Kidney (tissue), 14 donors: ENCODE data around the gene ARHGEF12. TPM values are rescaled to one million over a fixed set of nuclear protein-coding genes. Genes with fewer than 3 reads are reported as not detected.

Experiments used
- DNase-seq, 5 donors: peaks; one replicate each; pipeline ENCODE4 v3.0.0-alpha.2; 2013 to 2020
- FAIRE-seq: peaks from 2 replicates; lab custom pipeline; 2012; peaks lifted over from hg19 to GRCh38; lab: Jason Lieb, UNC
- H3K27ac ChIP-seq, 2 donors: one replicate each; pipeline ENCODE4 v1.7.0; 2013; ENCODE audit warnings: low read depth in 2 of 2, low read length in 2 of 2, inconsistent platforms in 1 of 2
- H3K27me3 ChIP-seq: one replicate; pipeline ENCODE4 v1.7.1; 2013; ENCODE audit warnings: low read length, inconsistent platforms; ENCODE audit not compliant: control insufficient read depth, insufficient read depth
- H3K36me3 ChIP-seq, 3 donors: one replicate each; pipeline versions ENCODE4 v1.7.0 to v1.7.1; 2013; ENCODE audit warnings: low read length in 3 of 3, control low read depth in 1 of 3, inconsistent platforms in 1 of 3; ENCODE audit not compliant: insufficient read depth in 3 of 3, control insufficient read depth in 2 of 3
- H3K4me1 ChIP-seq, 3 donors: one replicate each; pipeline versions ENCODE4 v1.7.0 to v1.7.1; 2013; ENCODE audit warnings: low read length in 3 of 3, inconsistent platforms in 1 of 3, low read depth in 1 of 3; ENCODE audit not compliant: control insufficient read depth in 2 of 3, insufficient read depth in 2 of 3
- H3K4me3 ChIP-seq, 3 donors: one replicate each; pipeline versions ENCODE4 v1.7.0 to v1.8.1; 2013; ENCODE audit warnings: low read length in 3 of 3, control low read depth in 1 of 3, inconsistent platforms in 1 of 3
- H3K9ac ChIP-seq, 3 donors: one replicate each; pipeline versions ENCODE4 v1.7.0 to v1.7.1; 2013; ENCODE audit warnings: low read length in 3 of 3, control low read depth in 1 of 3, inconsistent platforms in 1 of 3
- H3K9me3 ChIP-seq, 3 donors: one replicate each; pipeline versions ENCODE4 v1.7.0 to v1.7.1; 2013; ENCODE audit warnings: low read length in 3 of 3, control low read depth in 1 of 3, inconsistent platforms in 1 of 3; ENCODE audit not compliant: control insufficient read depth in 2 of 3, insufficient read depth in 1 of 3
- CTCF ChIP-seq: IDR thresholded peaks from 3 replicates; pipeline ENCODE4 v1.5.1; 2012; ENCODE audit warnings: mild to moderate bottlenecking, moderate library complexity, borderline replicate concordance; ENCODE audit not compliant: insufficient read depth; ENCODE audit errors: extremely low read depth
- intact Hi-C: fragments of 100-400 bp; cut with DNase I; formaldehyde crosslinking; loops from one replicate; pipeline ENCODE4 v1.11.1; 2022
- polyA plus RNA-seq: library from polyadenylated mRNA; stranded (reverse); fragments of 350-450 nt; fragmentation: Illumina TruSeq; extraction: RNeasy Lipid Tissue Mini Kit (QIAGEN cat#74804); gene quantifications from one replicate; pipeline ENCODE4 v1.2.3, GENCODE V29; 2014; ENCODE audit warnings: low read depth, low replicate concordance; ENCODE audit not compliant: insufficient read depth
- total RNA-seq: library from RNA; stranded (reverse); fragmentation: NEBNext Ultra II Directional; extraction: Animal tissue kit (Norgen Biotek cat#: 25700); gene quantifications from one replicate; pipeline ENCODE4 v1.2.1, GENCODE V29; 2021
- donor health status: control.
- donor health status: control.
- donor health status: control.
- donor health status: control.
- donor health status: control.
- donor health status: DM: yes; HTN: yes; CAD: no.
- donor health status: Normal renal cell carcinoma (clear cell type).

ARHGEF12 gene
- total and polyA plus RNA-seq, 2 donors from 2014 or later: 21.1 to 161 TPM

- TF ChIP-seq CTCF: no peak
- Histone ChIP-seq H3K4me3 (no peak overlapping the region), H3K27ac (no peak overlapping the region), H3K36me3 (no peaks in the 10 kb centered on the region), H3K9me3 (peaks cover 0 to 5% (median 0%) of the 10 kb centered on the region in 3 donors), H3K4me1 (peaks cover 0 to 7% (median 5%) of the 10 kb centered on the region in 3 donors), H3K9ac (no peak overlapping the region), H3K27me3 (no peaks in the 10 kb centered on the region)
- no peak for DNase-seq
- intact Hi-C loops: no loop called here
- FAIRE-seq: no peak
Measured at GRCh38 chr11:120378474-120378873, 42.3 kb downstream of the ARHGEF12 start.

DNA sequence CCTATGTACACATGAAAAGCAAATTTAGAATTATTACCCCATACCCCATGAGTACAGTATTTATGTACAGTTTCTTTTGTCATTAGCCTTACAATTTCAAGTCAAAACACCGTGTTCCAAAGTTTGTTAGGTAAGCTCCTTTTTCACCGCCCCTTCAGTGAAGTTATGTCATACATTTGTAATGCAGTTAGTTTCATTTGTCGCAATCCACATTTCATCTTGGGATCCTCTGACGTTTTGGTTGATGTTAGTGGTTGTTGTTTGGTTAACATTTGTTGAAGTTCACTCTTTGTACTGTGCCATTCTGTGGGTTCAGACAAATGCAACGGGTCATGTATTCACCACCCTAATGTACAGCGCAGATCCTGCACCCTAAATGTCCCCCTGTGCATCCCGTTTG is 45.2 kb downstream of the ARHGEF12 start:
- Histone ChIP-seq H3K4me1 (peaks cover 0 to 18% (median 5%) of the 10 kb centered on the region in 3 donors), H3K36me3 (no peaks in the 10 kb centered on the region), H3K9me3 (peaks cover 0 to 5% (median 0%) of the 10 kb centered on the region in 3 donors), H3K27ac (no peak overlapping the region), H3K9ac (no peak overlapping the region), H3K4me3 (no peak overlapping the region), H3K27me3 (no peaks in the 10 kb centered on the region)
- DNase-seq: no peak
- FAIRE-seq: no peak
- intact Hi-C loops: no loop called here
- no peak for TF ChIP-seq CTCF

- peaks cover 0 to 22% (median 5%) of the 10 kb centered on the region in 3 donors for H3K4me1 ChIP-seq
- TF ChIP-seq CTCF: no peak
- H3K9me3 ChIP-seq: no peaks in the 10 kb centered on the region
- H3K27me3 ChIP-seq: no peaks in the 10 kb centered on the region
- intact Hi-C loops: no loop called here
- no peak for DNase-seq
- H3K27ac ChIP-seq: no peak overlapping the region
- no peak for FAIRE-seq
- H3K9ac ChIP-seq: no peak overlapping the region
- H3K4me3 ChIP-seq: no peak overlapping the region
- H3K36me3 ChIP-seq: no peaks in the 10 kb centered on the region
Measured at GRCh38 chr11:120383518-120384155, 47.4 kb downstream of the ARHGEF12 start.

GRCh38 chr11:120384476-120384875 is 48.3 kb downstream of the ARHGEF12 start:
- intact Hi-C loops: no loop called here
- DNase-seq: peak in 1 of 5 donors; percentile 20
- no peak for FAIRE-seq
- H3K9ac ChIP-seq: no peak overlapping the region
- no peak overlapping the region for H3K27ac ChIP-seq
- TF ChIP-seq CTCF: no peak
- peaks cover 0 to 22% (median 5%) of the 10 kb centered on the region in 3 donors for H3K4me1 ChIP-seq
- no peaks in the 10 kb centered on the region for H3K27me3 ChIP-seq
- H3K4me3 ChIP-seq: no peak overlapping the region
- H3K9me3 ChIP-seq: no peaks in the 10 kb centered on the region
- no peaks in the 10 kb centered on the region for H3K36me3 ChIP-seq
